Activated T-cell treated with anti-CD3 and anti-CD28 coated beads for 1 hour (primary cell): Measurements from ENCODE around the gene FYN.
"Not testable (repeated sequence)": the region's sequence is repeated elsewhere in the genome, so short reads cannot be mapped to it uniquely, and the experiment has no call there.

ENCODE experiments used
- DNase-seq: peaks from one replicate; pipeline ENCODE4 v3.0.0-alpha.2; 2020; ENCODE audit warnings: low read depth

Gene FYN

DNA sequence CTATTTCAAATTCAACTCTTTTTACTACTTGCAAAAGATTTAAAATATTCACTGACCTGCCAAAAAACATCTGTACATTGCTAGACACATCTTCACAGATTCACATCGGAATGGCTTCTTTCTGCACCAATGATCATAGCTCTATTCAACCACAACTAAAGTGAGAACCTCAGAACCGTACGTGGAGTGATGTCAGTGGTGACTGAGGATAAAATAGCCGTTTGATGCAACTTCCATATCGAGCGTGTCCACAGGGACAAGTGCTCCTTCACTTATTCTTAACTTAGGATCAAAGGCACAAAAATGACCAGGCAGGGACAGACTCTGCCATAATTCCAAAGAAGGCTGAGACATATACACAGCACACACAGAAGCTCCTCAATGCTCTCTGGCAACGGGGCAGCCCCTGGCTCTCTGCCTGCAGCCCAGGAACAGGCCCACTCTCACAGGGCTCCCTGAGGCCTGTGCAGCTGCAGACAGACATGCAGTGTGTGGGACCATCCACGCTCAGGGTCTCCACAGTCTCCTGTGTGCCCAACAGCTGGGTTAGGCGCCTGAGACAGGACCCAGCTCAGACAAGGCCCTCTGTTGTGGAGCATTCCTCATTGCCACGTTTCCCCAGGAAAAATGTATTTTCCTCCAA is 22.8 kb downstream of the FYN start:
- DNase-seq: no peak

DNA sequence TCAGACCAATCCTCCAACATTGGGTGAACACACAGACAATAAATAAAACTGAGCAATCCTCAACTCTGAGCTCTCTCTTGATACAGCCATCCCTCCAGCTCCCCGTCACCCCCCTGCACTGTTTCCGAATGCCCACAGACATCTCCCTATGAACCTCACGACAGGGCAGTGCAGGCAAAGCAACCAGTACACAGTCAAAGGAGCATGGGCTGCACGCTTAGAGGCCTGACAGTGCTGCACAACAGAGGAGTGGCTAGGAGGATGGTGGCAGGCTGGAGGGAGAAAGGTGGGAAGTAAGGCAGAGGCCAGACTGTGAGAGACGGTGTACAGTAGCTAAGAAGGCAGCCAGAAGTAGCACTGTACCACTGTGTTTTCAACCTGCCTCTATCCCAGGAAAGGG is 24.0 kb downstream of the FYN start:
- DNase-seq: no peak

DNA sequence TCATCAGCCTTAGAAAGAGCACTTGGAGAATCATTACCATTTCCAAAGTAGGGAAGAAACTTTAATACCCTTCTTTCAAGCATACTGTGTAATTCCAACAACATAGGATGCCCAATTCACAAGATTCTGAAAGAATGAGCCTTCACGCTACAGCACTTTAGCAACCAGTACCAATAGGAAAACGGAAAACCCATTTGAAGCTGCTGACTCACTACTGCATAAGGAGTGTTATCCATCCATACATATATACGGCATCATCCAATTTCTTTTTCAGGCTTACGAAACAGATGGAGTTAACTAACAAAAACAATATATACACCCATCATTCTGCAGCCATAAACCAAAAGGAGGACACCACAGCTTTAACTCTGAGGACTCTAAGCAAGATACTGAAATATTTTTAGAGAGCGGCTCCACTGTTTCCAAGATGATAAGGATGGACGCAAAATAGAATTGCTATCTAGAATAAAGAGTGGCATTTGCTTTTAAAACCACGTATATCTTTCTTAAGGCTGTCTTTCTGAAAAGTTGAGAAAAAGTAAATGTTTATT is 24.9 kb downstream of the FYN start:
- no peak for DNase-seq

DNA sequence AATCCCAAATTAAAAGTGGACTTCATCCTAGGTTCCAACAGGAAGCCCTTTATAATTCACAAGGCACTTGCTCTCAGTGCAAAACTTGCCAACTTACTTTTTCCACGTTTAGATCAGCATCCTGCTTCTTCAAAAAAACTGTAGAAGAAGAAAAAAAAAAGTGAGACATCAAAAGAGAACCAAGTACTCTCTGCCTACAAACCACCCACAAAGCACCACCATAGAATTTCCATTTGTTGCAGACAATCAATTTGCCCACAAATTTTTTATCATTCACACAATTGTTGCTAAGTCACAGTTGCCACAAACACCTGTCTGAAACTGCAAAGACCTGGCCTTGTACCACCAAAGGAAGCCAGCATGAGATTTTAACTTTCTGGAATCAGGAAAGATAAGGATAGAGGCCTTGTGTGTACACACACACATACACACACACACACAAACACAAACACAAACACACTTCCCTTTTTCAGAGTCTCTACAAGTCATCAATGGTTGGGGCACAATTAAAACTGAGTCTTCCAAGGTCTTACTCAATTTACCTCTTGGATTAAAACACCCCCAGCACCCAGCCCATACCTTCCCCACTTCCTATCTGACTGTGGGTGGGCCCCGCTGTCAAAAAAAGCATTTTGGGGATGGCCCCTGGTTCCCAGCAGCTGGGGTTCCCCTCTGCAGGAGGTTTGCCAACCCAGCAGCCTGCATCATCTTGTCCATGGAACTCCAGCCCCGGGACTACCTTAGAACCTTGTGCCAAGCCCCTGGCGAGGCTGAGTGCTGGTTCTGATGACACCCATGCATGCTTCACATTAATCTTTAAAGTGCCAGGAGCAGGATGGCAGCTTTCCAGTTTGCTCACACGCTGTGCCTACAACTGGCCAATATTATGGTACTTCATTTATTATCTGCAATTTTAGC is 26.5 kb downstream of the FYN start:
- no peak for DNase-seq

DNA sequence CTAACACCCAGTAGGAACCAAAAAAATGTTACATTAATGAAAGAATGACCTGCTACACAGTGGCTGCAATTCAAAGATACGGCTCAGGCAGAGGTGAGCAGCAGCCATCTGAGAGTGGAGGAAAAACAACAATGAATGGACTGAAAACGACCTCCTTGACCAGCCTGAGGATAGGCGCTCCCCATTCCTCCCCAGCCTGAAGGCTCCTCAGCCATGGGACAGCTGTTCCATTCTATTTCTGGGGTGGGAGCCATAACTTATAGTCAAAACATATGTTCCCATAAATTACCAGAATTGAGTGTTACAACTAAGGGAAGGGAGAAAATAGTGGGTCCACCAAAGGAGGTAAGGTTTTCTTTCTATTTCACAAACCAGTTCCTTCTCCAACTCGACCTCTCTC is 27.2 kb downstream of the FYN start:
- no peak for DNase-seq

DNA sequence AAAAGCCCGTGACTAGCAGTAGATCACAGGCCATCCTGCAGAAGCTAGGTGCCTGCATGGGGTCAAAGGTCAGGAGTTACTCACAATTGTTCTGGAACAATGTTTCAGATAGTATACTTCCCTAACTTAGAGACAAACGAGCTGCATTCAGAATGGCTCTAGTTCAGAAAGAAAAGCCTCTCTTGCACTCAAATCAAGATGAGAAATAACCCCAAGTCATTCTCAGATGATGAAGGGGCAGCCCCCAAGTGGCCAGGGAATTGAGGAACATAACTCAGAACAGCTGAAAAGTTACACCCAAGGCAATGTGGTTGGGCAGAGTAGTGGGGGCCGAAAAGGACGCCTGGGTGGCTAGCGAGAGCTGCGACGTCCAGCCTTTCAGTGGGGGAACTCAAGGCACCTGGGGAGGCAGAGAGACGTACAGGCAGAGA is 27.8 kb downstream of the FYN start:
- no peak for DNase-seq

DNA sequence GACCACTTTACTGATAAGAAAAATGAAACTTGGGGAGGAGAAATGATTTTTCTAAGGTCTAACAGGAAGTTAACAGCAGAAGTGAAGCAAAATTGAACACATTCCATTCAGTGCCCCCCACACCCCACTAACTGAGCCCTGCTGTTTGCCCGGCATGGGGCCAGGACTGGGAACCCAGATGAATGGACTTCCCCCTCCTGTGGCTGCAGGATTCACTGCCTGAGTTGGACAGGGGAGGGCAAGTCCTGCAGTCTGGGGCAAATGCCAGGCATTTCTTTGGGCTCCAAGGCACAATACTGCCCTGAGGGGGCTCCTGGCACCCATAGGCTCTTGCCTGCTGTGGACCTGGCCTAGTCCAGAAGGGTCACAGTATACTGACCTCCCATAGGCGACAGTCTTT is 28.3 kb downstream of the FYN start:
- no peak for DNase-seq

DNA sequence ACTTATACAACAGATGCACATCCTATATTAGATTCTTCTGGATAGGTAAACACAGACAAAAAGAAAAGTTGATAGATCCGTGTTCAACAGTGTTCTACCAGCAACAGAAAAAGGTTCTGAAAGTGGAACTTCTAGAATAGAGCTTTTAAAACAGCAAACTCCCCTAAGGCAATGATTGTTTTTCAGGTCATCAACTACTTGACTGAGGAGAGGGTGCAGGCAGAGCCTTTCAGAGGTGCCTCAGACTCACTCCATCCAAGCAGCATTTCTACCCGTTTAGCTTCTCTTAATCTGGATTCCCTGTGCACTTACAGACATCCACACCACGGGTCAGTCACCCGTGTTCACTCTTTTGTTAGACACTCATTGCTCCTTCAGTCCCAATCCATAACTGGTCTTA is 28.9 kb downstream of the FYN start:
- no peak for DNase-seq

DNA sequence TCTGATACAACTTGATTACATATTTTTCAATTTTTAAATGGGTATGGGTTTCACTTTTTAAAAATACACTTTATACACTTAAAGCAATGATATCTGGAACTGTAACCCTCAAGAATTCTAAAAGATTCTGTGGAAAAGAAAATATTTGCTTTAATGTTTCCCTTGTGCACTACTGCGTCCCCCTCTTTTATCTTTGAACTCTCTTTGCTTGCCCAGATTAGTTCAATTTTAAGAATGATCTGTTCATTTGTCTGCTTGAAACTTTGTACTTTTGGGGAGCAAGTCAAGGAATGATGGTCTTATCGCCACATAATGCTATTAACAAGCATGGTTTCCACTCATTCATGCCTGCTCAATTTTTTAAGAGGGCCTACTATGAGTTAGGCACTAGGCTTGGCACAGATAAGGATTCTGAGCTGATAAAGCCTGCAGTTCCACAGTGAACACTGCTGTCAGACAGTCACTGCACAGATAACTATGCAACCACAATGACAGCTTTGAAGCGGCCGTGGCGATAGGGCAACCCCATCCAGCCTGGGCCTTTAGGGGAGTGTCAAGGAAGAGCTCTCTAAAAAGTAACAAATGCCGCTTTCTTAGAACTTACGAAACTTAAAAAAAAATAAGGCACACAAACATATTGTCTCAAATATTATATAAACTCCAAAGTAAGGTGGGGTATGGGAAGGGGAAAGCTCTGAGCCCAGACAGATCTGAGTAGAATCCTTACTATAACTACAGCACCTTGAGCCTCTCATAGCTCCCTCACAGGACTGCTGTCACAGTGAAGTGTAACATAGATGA is 29.7 kb downstream of the FYN start:
- peak; percentile 45 for DNase-seq

DNA sequence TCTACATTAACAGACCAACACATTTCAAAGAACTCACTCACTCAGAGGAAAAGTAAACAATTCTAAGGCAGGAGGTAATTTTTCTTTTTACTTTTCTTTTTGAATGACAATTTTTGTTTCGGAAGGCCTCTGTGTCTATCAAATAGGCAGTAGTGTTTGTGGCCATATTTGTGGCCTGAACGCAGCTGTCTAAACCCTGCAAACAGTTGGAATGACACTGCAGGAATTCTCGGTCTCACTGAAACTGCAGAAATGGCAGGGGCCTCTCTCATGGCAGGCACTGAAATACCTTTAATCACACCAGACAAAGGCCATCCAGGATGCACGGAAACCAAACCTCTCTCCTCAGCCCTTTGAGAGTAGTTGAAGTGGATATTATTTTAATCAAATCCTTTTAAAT is 30.4 kb downstream of the FYN start:
- no peak for DNase-seq

DNA sequence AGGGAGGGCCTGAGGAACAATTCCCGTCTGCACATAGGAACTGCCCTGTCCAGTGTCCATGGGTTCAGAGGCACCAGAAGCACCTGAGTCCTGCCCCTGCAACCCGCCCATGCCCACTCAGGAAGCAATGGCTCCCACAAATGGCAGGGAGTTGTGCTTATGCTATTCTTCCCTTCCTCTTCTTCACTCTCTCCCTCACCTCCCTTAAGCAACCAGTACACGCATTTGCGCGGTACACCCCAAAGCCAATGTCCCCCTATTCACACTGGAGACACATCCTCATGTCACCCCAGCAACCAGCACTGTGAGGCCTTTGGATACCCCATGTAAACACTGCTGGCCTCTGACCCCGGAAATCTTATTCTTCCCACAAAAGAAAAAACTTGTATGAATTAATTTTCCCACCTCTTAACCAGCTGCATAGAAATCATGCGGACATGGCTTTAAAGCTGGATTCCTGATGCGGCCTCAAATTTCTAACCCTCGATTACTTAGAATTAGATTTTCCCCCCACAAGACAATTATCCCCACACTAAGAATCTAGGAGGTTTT is 30.9 kb downstream of the FYN start:
- no peak for DNase-seq

DNA sequence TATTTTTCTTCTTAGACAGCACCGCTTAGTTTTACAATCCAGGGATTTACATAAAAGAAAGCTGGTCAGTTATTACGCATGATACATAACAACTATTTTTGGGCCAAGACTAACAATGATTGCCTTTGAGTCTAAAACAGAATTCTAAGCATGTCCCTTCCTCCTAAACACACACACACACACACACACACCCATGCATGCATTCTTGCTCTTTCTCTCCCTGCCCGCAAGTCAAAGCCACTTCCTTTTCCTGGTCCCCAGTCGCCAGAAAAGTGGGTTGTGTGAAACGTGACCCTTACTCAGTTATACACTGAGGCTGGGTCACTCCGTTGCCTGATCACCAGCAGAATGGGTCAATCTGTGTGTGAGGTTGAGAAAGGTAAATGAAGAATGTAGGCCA is 31.4 kb downstream of the FYN start:
- no peak for DNase-seq

DNA sequence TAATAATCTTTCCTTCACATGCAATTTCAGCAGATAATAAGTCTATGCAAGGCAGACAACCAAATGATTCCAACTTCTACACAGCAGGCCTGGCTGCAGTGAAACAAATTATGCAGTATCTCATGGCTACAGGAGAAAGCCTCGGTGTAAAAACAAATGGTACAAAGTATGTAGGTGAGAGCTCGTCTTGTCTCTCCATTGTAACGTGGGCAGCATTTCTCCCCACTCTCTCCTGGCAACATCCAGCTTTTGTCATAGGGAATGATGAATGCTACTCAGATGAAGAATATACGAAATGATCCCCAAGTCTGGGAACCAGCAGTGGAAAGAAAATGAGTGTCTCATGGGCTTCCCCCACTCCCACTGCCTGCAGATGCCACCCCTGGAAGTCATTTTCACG is 32.4 kb downstream of the FYN start:
- DNase-seq: no peak

DNA sequence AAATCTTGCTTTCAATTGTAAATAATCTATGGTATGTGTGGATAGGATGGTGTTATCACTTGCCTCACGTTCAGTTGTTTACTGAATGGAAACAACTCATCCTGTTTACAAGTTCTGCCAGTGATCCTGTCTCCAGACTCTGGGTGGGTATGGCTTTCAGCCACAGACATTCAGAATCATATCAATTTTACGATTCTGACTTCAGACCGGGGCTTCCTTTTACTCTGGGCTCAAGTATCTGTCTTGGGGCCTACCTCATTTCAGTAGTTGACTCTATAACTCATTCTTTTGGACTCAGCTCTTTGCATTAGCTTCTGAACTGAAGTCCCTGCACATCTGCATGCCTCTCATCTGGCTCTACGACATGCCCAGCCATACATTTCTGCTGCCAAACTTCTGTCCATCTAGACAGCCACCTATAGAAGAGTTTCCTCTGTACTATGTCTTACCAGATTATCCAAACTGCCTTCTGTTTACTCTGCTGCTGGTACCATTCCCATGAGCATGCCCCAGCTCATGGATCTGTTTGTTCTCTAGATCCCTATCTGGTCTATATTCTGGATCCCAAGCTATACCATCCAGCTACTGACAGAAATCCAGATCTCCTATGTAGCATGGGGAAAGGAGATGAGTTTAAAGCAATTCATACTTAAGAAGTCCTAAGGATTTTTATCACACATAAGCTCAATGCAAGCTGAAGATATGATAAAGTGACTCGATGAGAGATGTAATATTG is 34.3 kb downstream of the FYN start:
- DNase-seq: no peak

DNA sequence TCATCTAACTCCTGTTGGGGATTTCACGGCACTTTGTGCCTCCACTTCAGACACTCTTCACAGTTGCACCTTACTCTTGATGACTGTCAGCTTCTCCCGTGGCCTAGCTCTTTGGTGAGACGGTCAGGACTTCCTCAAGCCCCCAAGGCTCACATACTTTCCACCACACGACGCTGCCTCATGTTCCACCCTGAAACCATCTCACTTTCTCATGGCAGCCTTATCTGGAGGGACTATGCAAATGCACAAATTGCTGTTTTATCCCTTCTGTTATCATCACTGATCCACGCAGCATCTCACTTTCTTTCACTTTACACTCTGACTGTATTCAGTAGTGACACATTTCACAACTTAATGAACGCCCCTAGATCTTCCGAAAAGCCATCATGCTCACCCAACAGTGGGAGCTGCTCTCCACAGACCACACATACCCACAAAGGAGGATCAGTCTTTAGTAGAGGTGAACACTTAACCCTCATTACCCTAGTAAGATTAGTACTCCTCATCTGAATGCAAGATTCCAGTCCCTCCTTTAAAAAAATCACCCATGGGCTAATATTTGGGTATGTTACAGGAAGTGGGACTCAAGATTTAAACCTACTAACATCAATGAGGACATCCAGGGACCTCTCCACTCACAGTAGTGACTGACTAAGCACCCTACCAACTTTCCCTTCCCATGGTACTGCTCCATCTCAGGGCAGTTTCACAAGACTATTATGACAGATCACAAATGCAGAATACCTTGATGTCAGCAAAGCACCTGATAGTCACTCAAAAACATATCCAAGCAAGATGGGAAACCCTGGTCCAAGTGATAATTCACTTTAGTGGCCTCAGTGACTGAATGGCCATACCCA is 35.4 kb downstream of the FYN start:
- DNase-seq: no peak

DNA sequence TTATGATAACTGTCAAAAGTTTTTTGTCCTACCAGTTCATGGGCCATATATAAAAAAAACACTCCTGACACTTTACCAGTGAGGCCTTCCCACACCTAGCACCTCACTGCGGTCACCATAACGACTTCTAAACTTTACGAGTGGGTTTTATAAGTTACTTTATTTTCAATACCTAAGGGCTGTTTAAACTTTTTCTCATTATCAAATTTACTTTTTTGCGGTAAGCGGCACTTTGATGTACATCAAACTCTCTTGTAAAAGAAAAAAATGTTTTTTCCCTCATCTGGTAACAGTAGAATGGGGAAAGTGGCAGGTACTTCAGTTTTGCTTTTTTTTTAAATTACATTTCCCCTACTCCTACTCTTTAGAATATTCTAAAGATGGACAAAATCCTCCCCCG is 36.2 kb downstream of the FYN start:
- no peak for DNase-seq

DNA sequence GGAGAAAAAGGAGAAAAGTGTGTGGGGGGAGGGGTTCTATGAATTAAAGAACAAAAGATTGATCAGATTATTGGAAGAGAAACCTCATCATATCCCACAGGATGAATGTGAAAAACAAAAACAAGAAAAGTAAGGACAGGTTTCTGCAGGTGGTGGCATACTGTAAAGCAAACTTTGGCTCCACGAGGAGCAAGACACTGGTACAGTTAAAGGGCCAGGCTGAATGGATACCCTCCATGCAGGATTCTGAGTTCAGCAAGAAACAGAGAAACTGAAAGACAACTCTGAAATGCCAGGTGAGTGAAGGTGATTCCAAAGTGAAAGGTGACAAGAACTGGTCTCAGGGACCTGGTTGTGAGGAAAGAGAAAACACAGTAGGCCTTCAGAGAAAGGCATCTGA is 37.4 kb downstream of the FYN start:
- no peak for DNase-seq

DNA sequence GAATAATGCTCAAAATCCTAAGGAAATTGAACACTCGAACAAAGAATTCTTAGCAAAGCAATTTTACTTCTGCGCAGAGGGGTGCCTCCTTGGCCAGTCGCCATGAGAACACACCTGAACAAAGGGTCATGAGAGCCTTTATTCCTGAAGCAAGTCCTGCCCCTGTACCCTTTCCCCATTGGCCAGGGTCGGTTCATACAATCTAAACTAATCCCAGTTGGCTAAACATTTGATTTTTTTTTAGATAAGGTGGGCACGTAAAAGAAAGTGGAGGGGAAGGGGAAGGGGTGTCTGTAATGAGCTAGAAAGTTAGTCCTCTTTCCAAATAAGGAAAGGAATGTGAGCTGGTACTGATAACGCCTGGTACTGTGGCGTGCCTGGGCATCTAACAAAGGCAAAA is 37.9 kb downstream of the FYN start:
- not testable (repeated sequence) for DNase-seq

DNA sequence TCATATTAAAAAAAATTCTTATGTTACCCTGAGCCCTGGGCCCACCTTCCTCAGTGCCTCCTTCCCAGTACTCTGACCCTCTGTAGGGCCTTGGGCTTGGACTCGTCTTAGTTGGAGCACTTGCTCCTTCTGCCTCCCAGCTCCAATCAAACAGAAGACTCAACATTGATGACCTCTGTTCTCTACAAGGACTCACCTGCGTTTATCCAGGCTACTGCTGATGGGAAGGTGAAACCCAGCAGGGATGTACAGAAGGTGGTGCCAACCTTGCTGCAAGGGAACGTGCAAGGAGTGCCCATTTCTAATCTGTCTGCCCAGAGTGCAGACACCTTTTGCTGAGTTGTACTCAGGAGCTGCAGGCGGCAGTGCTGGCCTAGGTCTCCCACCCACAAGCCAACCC is 38.9 kb downstream of the FYN start:
- DNase-seq: no peak

DNA sequence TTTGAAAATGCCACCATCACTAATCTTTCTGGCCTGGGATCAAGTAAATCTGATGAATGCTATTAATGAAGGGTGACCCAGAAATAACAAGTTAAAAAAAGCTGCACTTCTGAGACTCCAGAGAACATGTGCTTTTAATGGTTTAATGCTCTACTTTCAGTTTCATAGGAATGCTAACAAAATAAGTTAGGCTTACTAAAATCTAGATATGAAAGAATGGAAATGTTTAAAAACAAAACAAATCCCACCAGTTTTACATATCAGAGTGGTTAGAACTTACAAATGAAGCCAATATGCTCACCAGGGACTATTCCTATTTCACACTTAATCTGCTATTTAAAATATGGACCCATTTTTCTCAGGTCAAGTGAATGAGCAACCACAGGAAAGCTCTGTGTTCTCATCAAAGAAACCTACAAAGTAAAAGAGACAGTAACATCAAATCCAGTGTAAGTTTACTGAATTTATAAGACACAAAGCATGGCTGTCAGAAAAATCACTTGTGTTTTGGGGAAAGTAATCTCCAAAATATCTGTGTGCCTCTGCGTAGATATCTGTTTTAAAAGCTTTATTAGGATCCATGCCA is 40.3 kb downstream of the FYN start:
- no peak for DNase-seq
